ENCODE data around the gene PCDH8.

GRCh38 chr13:52870143-52870542, 21.7 kb upstream of the PCDH8 start:
- TF ChIP-seq CTCF (IDR thresholded peaks at IDR 0.05; ENCODE audit: poor library complexity, severe bottlenecking) (no peak), MXI1 (conservative IDR thresholded peaks at IDR 0.05; ENCODE audit: poor library complexity, severe bottlenecking) (no peak), POLR2AphosphoS5 (IDR thresholded peaks at IDR 0.05) (no peak), EZH2 (IDR thresholded peaks at IDR 0.05; ENCODE audit: borderline replicate concordance, insufficient read depth, low read length, poor library complexity, severe bottlenecking) (no peak), EP300 (conservative IDR thresholded peaks at IDR 0.05; ENCODE audit: poor library complexity, severe bottlenecking) (no peak), TAF1 (IDR thresholded peaks at IDR 0.05; ENCODE audit: low read depth) (no peak), REST (IDR thresholded peaks at IDR 0.05; ENCODE audit: borderline replicate concordance) (no peak)

Measured in neural cell (in vitro differentiated cells).